ENCODE measurements around the gene MOSPD3. TPM values are rescaled to one million over a fixed set of nuclear protein-coding genes. Genes with fewer than 3 reads are reported as not detected.

MOSPD3 gene
- total and polyA plus RNA-seq, 8 donors: 4.0 to 30.7 (median 20.4) TPM; not detected in 1

DNA sequence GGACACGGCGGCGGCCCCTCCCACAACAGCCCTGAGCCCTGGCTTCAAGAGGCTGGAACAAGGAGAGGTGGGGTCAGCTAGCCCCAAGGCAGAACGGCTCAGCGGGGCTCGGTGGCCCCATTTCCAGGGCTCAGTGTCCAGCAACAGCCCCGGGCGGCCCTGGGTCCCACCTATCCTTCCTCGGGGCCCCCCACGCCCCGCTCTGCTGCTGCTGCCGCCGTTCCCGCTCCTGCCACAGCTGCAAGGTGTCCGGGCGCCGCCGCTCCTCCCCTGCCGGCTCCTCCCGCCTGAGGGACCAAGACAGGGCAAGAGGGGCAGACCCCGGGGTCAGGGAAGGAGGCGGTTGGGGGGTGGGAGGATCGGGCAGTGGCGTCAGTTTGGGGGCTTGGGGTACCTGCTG lies 35.2 kb upstream of the MOSPD3 start:
- TF ChIP-seq, protein P1, sequence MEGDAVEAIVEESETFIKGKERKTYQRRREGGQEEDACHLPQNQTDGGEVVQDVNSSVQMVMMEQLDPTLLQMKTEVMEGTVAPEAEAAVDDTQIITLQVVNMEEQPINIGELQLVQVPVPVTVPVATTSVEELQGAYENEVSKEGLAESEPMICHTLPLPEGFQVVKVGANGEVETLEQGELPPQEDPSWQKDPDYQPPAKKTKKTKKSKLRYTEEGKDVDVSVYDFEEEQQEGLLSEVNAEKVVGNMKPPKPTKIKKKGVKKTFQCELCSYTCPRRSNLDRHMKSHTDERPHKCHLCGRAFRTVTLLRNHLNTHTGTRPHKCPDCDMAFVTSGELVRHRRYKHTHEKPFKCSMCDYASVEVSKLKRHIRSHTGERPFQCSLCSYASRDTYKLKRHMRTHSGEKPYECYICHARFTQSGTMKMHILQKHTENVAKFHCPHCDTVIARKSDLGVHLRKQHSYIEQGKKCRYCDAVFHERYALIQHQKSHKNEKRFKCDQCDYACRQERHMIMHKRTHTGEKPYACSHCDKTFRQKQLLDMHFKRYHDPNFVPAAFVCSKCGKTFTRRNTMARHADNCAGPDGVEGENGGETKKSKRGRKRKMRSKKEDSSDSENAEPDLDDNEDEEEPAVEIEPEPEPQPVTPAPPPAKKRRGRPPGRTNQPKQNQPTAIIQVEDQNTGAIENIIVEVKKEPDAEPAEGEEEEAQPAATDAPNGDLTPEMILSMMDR (IDR thresholded peaks at IDR 0.05): no peak
- TF ChIP-seq POLR2A (IDR thresholded peaks at IDR 0.05): no peak
- TF ChIP-seq EP300 (IDR thresholded peaks at IDR 0.05): no peak
- TF ChIP-seq POLR2AphosphoS5 (IDR thresholded peaks at IDR 0.05): no peak
- DNase-seq: no peak
- intact Hi-C loops (cut with DNase I; ENCODE audit: low total_unique reads): no loop called here

DNA sequence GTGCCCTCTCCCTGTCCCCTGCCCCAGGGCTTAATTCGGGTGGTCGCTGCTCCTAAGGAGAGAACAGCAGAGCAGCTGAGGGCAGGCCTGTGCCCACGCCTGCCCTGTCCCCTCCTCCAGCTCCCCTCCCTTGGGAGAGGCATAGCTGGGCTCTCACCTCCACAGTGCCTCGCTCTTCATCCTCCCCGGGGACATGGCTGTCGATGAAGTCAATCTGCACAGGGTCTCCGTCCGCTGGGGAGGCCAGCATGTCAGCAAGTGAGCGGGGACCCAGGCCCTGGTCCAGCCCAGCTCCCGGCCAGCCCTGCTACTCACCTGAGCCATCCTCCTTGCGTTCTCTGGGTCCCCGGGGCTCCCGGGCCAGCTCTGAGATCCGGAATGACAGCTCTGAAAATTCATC lies 34.8 kb upstream of the MOSPD3 start:
- intact Hi-C loops (cut with DNase I; ENCODE audit: low total_unique reads): no loop called here
- 93 to 97% (median 94%) methylated on average over 11 to 14 of the region's 14 CpGs for WGBS, 5 donors
- no peaks in the 10 kb centered on the region for H3K9me3 ChIP-seq

More for the DNA sequence above, 35.2 kb upstream of the MOSPD3 start:
- WGBS, 5 donors: 89 to 96% (median 93%) methylated on average over 12 to 24 of the region's 24 CpGs
- H3K27me3 ChIP-seq: peaks cover 0 to 7% (median 0%) of the 10 kb centered on the region in 3 donors
- peaks cover 72 to 98% (median 96%) of the 10 kb centered on the region in 4 donors for H3K36me3 ChIP-seq
- H3K4me1 ChIP-seq: peaks cover 3 to 10% (median 4%) of the 10 kb centered on the region in 4 donors
- no peak overlapping the region for H3K27ac ChIP-seq
- no peak overlapping the region for H3K4me3 ChIP-seq
- H3K9me3 ChIP-seq: no peaks in the 10 kb centered on the region

DNA sequence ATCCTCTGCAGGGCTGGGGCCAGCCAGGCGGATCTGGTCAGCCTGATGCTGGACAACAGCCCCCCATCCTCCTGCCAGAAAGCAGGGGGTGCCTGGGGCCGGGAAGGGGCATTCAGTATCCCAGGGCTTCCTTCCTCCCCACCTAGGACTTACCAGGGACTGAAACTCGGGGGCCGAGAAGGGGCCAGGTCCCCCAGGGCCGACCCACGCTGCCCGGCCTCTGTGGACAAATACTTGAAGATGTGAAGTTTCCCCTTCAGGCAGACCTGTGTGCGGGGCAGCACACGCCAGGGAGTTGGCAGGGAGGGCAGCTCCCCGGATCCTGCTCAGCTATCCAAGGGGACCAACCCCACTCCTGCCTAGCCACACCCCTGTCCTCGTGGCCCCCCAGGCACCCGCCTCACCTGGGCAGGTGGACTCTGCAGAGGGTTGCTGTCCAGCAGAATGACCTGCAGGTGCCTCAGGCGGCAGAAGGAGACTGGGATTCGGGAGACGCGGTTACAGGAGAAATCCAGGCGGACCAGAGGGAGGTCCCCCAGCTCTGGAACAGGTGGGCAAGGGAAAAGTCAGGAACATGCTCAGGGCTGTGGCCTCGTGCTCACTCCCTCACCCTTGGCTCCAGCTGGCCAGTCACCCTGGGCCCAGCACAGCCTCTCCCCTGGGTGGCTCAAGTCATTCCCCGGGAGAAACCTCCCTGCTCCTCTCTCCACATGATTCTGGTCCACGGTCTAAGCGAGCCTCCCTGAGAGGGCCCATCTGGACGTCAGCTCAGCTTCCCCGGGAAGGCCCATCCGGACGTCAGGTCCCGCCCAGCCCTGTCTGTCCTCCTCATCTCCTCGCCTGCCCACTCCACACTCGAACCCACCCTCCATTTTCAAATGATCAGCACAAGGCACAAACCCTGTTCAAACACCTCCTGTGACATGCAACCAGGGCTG lies 33.8 kb upstream of the MOSPD3 start:
- Histone ChIP-seq H3K36me3 (peaks cover 75 to 91% (median 91%) of the 10 kb centered on the region in 4 donors), H3K9me3 (no peaks in the 10 kb centered on the region), H3K4me3 (no peak overlapping the region), H3K27me3 (no peaks in the 10 kb centered on the region), H3K4me1 (peaks cover 17 to 24% (median 18%) of the 10 kb centered on the region in 4 donors), H3K27ac (no peak overlapping the region)
- intact Hi-C loops (cut with DNase I; ENCODE audit: low total_unique reads): no loop called here
- WGBS, 5 donors: 92 to 98% (median 93%) methylated on average over 17 to 28 of the region's 28 CpGs
- TF ChIP-seq, protein P1 (IDR thresholded peaks at IDR 0.05): no peak
- TF ChIP-seq POLR2AphosphoS5 (IDR thresholded peaks at IDR 0.05): no peak
- no peak for TF ChIP-seq EP300 (IDR thresholded peaks at IDR 0.05)
- TF ChIP-seq POLR2A (IDR thresholded peaks at IDR 0.05): no peak
- DNase-seq: no peak

More for the DNA sequence above, 34.8 kb upstream of the MOSPD3 start:
- Histone ChIP-seq H3K4me3 (no peak overlapping the region), H3K36me3 (peaks cover 75 to 99% (median 98%) of the 10 kb centered on the region in 4 donors), H3K27ac (no peak overlapping the region), H3K27me3 (peaks cover 0 to 4% (median 0%) of the 10 kb centered on the region in 3 donors), H3K4me1 (peaks cover 7 to 14% (median 8%) of the 10 kb centered on the region in 4 donors)
- no peak for DNase-seq
- TF ChIP-seq EP300 (IDR thresholded peaks at IDR 0.05) (no peak), POLR2AphosphoS5 (IDR thresholded peaks at IDR 0.05) (no peak), POLR2A (IDR thresholded peaks at IDR 0.05) (no peak)
- TF ChIP-seq, protein P1 (IDR thresholded peaks at IDR 0.05): no peak

DNA sequence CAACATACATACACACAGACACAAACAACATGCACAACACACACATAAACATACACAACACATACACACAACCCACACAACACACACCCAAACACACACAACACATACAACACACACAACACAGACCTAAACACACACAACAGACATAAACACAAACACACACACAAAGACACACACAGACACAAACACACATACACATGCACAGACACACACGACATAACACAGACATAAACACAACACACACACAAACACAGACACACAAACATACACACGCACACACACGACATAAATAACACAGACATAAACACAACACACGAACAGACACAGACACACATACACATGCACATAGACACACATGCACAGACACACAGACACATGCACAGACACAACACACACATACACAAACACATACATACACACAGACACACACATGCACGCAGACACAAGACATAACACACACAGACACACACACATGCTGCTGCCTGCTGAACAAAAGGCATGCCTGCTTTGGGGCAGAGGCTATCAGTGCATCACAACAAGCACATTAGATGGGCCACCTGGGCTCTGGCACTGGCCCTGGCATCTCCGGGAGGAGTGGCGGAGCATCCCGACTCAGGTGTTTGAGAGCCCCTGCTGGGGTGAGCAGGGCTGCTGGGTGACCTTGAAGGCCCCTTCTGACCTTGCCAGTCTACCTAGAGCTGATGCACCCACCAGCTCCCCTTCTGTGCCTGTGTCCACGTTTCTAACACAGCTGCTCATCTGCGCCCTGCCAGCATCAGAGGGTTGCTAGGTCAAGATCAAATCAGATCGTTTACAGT lies 31.7 kb upstream of the MOSPD3 start:
- DNase-seq: no peak
- H3K4me1 ChIP-seq: peaks cover 35 to 44% (median 39%) of the 10 kb centered on the region in 4 donors
- H3K9me3 ChIP-seq: no peaks in the 10 kb centered on the region
- TF ChIP-seq, protein P1 (IDR thresholded peaks at IDR 0.05): no peak
- TF ChIP-seq POLR2A (IDR thresholded peaks at IDR 0.05) (no peak), EP300 (IDR thresholded peaks at IDR 0.05) (no peak), POLR2AphosphoS5 (IDR thresholded peaks at IDR 0.05) (no peak)
- intact Hi-C loops (cut with DNase I; ENCODE audit: low total_unique reads): no loop called here
- 84 to 90% (median 88%) methylated on average over 9 to 11 of the region's 11 CpGs for WGBS, 5 donors
- no peaks in the 10 kb centered on the region for H3K27me3 ChIP-seq
- peaks cover 61 to 72% (median 69%) of the 10 kb centered on the region in 4 donors for H3K36me3 ChIP-seq
- H3K27ac ChIP-seq: no peak overlapping the region
- no peak overlapping the region for H3K4me3 ChIP-seq

Data from stomach (tissue), 9 donors.